HG03064 (cell line): Measurements from ENCODE around the gene MAP3K2.
"Not testable (repeated sequence)": the region's sequence is repeated elsewhere in the genome, so short reads cannot be mapped to it uniquely, and the experiment has no call there.

Experiments used
- ATAC-seq: cut with Tn5 transposase; IDR thresholded peaks from one replicate; pipeline ENCODE4 v1.9.1; 2021; ENCODE audit warnings: low read depth; ENCODE audit not compliant: unreplicated experiment

The MAP3K2 gene

DNA sequence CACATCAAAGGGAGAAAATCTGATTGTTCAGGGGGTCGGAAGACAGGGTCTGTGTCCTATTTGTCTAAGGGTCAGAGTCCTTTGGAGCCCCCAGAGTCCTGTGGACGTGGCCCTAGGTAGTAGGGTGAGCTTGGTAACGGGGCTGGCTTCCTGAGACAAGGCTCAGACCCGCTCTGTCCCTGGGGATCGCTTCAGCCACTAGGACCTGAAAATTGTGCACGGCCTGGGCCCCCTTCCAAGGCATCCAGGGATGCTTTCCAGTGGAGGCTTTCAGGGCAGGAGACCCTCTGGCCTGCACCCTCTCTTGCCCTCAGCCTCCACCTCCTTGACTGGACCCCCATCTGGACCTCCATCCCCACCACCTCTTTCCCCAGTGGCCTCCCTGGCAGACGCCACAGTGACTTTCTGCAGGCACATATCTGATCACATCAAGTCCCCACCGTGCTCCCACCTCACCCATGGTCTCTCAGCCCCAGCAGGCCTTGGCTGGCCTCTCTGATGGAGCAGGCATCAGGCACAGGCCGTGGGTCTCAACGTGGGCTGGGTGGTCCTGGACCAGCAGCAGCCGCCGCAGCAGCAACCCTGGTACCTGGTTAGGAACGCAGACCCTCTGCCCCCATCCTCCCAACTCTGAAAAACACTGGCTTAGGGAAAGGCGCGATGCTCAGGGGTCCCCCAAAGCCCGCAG, 34.2 kb upstream of the MAP3K2 start:
- no peak for ATAC-seq

DNA sequence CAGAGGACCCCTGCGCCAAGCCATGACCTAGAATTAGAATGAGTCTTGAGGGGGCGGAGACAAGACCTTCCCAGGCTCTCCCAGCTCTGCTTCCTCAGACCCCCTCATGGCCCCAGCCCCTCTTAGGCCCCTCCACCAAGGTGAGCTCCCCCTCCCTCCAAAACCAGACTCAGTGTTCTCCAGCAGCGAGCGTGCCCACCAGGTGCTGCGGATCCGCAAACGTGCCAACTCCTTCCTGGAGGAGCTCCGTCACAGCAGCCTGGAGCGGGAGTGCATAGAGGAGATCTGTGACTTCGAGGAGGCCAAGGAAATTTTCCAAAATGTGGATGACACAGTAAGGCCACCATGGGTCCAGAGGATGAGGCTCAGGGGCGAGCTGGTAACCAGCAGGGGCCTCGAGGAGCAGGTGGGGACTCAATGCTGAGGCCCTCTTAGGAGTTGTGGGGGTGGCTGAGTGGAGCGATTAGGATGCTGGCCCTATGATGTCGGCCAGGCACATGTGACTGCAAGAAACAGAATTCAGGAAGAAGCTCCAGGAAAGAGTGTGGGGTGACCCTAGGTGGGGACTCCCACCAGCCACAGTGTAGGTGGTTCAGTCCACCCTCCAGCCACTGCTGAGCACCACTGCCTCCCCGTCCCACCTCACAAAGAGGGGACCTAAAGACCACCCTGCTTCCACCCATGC, 33.5 kb upstream of the MAP3K2 start:
- ATAC-seq: no peak

DNA sequence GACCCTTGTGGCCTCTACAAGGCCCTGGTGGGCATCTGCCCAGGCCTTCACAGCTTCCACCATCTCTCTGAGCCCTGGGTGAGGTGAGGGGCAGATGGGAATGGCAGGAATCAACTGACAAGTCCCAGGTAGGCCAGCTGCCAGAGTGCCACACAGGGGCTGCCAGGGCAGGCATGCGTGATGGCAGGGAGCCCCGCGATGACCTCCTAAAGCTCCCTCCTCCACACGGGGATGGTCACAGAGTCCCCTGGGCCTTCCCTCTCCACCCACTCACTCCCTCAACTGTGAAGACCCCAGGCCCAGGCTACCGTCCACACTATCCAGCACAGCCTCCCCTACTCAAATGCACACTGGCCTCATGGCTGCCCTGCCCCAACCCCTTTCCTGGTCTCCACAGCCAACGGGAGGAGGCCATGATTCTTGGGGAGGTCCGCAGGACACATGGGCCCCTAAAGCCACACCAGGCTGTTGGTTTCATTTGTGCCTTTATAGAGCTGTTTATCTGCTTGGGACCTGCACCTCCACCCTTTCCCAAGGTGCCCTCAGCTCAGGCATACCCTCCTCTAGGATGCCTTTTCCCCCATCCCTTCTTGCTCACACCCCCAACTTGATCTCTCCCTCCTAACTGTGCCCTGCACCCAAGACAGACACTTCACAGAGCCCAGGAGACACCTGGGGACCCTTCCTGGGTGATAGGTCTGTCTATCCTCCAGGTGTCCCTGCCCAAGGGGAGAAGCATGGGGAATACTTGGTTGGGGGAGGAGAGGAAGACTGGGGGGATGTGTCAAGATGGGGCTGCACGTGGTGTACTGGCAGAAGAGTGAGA, 32.5 kb upstream of the MAP3K2 start:
- ATAC-seq: no peak

DNA sequence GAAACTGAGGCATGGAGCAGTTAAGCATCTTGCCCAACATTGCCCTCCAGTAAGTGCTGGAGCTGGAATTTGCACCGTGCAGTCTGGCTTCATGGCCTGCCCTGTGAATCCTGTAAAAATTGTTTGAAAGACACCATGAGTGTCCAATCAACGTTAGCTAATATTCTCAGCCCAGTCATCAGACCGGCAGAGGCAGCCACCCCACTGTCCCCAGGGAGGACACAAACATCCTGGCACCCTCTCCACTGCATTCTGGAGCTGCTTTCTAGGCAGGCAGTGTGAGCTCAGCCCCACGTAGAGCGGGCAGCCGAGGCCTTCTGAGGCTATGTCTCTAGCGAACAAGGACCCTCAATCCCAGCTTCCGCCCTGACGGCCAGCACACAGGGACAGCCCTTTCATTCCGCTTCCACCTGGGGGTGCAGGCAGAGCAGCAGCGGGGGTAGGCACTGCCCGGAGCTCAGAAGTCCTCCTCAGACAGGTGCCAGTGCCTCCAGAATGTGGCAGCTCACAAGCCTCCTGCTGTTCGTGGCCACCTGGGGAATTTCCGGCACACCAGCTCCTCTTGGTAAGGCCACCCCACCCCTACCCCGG, 31.8 kb upstream of the MAP3K2 start:
- ATAC-seq: no peak

DNA sequence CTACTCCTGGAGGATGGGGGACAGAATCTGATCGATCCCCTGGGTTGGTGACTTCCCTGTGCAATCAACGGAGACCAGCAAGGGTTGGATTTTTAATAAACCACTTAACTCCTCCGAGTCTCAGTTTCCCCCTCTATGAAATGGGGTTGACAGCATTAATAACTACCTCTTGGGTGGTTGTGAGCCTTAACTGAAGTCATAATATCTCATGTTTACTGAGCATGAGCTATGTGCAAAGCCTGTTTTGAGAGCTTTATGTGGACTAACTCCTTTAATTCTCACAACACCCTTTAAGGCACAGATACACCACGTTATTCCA, 31.3 kb upstream of the MAP3K2 start:
- no peak for ATAC-seq

DNA sequence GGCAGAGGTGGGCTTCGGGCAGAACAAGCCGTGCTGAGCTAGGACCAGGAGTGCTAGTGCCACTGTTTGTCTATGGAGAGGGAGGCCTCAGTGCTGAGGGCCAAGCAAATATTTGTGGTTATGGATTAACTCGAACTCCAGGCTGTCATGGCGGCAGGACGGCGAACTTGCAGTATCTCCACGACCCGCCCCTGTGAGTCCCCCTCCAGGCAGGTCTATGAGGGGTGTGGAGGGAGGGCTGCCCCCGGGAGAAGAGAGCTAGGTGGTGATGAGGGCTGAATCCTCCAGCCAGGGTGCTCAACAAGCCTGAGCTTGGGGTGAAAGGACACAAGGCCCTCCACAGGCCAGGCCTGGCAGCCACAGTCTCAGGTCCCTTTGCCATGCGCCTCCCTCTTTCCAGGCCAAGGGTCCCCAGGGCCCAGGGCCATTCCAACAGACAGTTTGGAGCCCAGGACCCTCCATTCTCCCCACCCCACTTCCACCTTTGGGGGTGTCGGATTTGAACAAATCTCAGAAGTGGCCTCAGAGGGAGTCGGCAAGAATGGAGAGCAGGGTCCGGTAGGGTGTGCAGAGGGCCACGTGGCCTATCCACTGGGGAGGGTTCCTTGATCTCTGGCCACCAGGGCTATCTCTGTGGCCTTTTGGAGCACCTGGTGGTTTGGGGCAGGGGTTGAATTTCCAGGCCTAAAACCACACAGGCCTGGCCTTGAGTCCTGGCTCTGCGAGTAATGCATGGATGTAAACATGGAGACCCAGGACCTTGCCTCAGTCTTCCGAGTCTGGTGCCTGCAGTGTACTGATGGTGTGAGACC, 30.7 kb upstream of the MAP3K2 start, which contains the start of gene PROC:
Gene PROC (plus strand): TSS at position 128 of the 812 bp plus-strand sequence. CDS start 1,516 bp downstream, outside the sequence.
- no peak for ATAC-seq

DNA sequence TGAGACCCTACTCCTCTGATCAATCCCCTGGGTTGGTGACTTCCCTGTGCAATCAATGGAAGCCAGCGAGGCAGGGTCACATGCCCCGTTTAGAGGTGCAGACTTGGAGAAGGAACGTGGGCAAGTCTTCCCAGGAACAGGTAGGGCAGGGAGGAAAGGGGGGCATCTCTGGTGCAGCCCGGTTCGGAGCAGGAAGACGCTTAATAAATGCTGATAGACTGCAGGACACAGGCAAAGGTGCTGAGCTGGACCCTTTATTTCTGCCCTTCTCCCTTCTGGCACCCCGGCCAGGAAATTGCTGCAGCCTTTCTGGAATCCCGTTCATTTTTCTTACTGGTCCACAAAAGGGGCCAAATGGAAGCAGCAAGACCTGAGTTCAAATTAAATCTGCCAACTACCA, 29.6 kb upstream of the MAP3K2 start:
- ATAC-seq: no peak

DNA sequence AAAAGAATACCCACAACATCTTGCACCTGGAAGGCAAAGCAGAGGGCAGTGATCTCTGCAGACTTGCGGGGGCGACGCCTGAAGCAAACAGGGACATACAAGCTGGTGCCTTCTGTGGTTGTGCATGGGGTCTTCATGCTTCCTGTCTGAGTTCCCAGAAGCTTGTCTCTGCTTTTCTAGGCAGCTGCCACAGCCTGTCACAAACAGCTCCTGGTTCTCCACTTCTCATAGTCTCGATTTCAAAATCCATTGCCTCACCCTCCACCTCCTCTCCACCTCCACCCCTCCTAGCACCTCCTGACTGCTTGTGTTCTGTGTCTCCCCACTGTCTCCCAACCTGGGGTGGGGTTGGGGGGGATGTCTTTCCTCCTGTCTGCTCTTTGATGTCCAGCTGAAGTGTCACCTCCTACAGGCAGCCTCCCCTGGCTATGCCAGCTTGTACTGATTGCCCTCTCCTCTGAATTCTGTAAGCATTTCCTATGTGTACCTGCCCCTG, 28.8 kb upstream of the MAP3K2 start:
- ATAC-seq: no peak

DNA sequence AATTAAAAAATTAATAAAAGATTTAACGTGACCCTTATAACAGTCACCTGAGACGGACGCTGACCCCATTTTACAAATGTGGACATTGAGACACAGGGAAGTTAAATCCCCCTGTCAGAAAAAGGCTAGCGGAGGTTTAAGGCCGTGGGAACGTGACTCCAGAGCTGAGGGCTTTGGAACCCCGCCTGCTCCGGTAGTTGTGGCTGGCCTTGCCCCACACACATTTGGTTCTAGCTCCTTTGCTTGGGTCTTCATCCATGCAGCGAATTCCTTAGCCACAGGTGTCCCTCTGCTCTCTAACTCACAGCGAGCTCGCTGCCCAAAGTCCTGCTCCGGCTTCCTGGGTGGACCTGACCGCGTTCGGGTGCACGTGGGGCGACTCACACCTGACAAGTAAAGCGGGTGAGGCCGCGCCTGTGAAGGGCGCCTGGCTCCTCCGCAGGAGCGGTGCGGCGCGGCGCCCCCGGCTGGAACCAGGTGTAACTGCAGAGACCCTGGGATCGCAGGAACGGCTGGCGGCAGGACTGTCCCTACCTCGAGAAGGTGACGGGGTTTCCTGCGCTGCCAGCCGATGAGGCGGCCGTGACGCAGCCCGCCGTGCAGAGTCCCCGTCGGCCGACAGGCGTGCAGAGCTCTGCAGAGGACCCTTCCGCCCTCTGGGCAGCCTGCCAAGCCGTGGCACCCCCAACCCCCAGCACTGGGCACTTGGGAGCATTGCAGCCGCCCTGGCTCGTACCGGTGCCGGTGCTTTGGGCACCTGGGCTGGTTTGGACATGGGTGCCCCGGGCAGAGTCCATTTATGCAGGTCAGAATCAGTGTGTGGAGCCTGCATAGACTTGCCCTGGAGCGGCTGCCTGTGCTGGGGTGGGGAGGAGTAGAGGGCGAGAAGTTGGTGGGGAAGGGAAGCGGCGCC, 28.1 kb upstream of the MAP3K2 start:
- peak; percentile 82 for ATAC-seq

DNA sequence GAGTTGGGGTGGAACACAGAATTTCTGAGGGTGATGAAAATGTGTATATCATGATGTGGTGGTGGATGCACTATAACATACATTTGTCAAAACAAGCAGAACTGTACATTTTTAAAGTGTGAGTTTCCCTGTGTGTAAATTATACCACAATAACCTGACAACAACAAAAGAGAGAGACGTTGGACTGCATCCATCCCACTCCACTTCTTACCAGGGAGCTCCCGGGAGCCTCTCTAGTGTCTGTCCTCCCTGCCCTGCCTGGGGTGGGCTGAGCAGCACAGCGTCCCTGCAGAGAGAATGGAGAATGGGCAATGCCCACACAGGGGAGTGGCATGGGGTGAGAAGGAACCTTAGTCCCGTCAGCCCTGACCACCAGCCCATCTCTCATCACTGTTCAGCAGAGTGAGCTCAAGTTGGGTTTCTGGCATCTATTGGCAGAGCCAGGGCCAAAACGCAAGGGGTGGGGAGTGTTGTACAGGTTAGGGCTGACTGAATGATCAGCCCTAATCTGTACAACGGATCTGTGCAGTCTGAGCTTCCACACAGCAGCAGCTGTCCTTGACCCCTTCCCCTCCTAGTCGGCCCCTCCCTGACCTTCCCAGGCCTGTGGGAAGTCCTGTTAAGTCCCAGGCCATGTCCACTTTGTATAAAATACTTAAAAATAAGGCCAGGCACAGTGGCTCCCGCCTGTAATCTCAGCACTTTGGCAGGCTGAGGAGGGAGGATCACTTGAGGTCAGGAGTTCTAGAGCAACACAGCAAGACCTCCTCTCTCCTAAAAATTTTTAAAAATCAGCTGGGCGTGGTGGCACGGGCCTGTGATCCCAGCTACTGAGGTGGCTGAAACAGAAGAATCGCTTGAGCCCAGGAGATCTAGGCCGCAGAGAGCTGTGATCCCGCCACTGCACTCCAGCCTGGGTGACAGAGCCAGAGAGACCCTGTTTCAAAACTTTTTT, 27.1 kb upstream of the MAP3K2 start:
- no peak for ATAC-seq

DNA sequence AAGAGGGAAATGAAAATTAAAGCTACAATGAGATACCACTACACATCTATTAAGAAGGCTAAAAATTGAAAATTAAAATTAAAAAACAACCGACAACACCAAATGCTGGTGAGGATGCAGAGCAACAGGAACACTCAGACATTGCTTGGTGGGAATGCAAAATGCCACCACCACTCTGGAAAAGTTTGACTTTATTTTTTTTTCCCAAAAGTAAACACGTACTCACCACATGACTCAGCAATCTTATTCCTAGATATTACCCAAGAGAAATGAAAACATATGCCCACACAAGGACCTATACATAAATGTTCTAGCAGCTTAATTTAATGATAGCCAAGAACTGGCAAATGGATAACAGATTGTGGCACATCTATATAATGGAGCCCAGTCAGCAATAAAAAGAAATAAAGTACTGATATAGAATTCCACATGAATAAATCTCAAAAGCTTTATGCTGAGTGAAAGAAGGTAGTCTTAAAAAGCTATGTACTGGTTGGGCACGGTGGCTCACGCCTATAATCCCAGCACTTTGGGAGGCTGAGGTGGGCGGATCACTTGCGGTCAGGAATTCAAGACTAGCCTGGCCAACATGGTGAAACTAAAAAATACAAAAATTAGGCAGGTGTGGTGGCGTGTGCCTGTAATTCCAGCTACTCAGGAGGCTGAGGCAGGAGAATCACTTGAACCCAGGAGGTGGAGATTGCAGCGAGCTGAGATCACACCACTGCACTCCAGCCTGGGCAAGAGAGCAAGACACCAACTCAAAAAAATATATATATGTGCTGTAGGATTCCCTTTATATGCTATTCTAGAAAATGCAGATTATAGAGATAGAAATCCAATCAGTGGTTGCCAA, 26.2 kb upstream of the MAP3K2 start:
- no peak for ATAC-seq

DNA sequence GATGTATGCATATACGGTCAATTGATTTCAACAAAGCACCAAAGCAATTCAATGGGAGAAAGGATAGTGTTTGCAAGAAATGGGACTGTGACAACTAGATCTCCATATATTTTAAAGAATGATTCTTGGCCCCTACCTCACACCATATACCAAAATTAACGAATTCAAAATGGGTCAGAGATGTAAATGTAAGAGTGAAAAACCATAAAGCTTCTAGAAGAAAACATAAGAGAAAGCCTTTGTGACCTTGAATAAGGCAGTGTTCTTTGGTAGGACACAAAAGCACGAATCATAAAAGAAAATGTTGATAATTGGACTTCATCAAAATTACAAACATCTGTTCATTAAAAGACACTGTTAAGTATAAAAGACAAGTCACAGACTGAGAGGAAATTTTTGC, 25.4 kb upstream of the MAP3K2 start:
- ATAC-seq: no peak

DNA sequence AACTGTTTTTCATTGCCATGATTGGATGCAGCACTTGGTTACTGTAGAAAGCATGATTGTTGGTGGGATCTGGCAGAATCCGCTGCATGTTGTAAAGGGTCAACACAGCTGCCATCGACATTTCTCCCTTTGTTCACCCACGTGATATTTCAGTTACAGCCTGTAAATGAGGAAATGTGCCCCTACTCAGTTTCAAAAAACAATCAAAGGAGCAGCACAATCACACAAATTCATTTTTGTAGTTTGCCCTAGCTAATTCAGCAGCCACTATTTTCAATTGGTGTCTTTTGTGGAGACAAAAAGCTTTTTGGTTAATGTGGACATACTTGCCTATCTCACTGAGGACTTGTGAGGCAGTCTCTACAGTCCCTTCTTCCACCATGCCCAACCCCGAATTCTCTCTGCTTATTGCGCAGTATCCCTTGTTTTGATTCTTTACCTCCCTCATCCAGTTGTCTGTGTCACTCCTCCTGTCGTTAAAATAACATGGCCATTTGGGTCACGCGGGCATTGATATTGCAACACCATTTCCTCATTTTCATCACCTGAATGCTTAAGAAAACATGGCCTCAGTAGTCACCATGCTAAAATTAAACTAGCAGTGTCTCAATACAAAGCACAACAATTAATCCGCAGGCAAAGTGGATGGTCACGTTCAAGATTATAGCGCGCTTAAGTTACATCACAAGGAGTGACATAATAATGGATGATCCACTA, 24.0 kb upstream of the MAP3K2 start:
- ATAC-seq: no peak

DNA sequence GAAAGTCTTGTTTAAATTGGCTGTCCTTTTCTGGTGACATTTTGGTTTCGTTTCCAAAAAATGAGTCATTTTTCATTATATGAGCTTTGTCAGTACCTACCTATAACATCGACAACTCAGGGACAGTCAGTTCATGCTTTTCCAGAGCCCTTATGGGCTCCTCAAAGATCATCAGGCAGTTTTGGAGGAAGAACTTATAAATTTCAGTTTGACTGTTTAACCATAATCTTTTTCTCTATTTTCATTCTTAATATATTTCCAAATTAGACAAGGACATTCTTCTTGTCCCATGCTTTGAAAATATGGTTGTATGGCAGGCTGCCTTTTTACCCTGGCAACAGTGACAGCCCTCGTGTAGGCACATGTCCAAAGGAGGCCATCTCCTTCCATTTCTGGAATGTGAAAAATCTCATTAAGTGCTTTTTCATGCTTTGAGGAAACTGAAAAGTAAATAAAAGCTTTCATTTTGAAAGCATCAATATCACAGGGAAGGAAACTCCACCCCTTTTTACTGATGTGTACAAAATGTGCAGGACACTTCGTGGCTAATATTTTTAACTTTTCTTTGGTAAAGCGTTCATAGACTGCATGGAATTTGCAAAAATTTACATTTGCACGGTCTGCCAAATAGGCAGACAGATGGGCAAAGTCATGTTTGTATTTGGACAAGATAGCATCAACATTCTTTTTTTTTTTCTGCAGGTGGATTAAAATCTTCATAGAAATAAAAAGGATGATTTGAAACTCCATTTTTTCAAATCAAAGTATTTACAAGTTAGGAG, 23.3 kb upstream of the MAP3K2 start:
- no peak for ATAC-seq

DNA sequence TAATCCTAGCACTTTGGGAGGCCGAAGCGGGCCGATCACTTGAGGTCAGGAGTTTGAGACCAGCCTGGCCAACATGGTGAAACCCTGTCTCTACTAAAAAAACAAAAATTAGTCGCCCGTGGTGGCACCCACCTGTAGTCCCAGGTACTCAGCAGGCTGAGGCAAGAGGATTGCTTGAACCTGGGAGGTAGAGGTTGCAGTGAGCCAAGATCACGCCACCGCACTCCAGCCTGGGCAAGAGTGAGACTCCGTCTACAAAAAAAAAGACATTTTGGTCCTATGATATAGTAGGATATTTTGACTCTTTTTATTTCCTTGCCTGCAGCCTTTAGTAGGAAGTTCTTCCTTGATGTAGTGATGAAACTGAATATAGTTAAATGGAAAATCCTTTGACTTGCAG, 21.9 kb upstream of the MAP3K2 start:
- not testable (repeated sequence) for ATAC-seq

DNA sequence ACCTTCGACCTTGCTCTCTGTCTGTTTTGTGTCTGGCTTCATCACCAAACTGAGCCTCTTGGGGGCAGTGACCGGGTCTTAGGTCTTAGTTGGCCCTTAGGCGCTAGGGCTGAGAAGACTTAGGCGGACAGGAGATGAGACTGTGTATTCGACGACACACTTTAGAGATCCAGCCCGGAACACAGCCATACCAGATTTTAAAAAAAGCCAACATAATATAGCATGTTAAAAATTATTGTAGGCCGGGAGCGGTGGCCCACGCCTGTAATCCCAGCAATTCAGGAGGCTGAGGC, 21.0 kb upstream of the MAP3K2 start:
- ATAC-seq: no peak
